Activated T-cell treated with anti-CD3 and anti-CD28 coated beads for 1 hour (primary cell): ENCODE results near the gene SND1.

ENCODE experiments used
- DNase-seq: peaks from one replicate; pipeline ENCODE4 v3.0.0-alpha.2; 2020; ENCODE audit warnings: low read depth

SND1 gene

DNA sequence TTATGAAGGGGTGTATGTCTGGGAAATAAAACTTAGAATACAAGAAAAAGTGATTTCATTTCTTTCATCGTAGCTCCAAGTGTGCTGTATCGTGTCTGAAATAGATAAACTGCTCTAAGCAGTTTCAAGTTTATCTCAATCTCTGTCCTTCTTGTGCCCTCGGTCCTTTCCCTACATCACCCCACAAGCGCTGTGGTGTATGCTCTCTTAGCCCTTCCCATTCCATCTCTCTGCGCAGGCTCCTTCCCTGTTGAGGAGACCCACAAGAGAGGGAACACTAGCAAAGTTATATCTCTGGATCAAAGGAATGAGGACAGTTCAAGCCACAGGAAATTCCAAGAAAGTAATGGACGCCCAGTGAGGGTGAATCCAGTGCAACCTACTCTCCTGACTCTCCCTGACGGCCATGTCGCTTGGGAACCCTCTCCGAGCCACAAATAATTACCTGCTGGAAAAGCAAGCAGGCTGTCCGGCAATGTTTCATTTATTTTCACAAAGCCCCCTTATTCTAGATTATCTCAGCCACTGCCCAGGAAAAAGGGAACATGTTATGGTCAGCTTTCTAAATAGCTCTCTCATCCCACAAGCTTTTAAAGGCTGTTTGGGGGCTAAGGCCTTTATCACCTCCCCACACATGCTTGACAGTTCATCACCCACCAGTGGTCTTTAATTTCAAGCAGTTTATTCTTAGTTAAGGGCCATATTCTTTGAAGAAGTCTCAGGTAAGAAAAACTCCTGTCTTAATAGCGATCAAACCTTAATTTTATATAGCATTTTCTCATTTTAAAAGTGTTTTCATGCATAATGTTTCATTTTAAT is 344.5 kb downstream of the SND1 start:
- DNase-seq = no peak

DNA sequence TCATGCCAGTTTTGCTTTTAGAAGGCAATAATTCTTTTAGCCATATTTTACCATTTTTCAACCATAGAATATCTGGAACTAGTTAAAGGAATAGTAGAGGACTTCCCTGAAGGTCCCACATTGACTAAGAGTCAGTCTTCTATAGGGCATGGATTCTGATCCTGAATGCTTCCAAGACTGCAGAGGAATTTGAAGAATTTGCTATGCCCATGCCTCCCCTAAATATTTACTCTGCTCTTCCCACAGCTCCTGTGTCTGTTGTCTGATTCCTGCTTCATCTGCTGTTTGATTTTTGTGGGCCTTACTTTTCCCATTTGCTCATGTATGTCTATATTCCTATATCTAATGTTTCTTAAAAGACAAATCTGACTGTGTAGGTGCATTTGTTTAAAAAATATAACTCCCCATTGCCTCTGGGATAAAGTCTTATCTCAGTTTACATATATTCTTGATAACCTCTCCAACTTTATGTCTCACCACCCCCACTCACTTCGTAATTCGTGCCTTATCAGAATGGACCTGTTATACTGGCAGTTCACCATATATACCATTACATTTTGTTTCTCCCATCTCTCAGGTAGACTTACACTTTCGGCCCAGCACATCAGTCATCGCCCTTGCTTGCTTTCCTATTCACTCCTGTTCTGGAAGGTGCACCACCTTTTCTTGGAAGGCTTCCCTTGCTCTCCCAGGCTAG is 345.4 kb downstream of the SND1 start:
- DNase-seq = no peak

DNA sequence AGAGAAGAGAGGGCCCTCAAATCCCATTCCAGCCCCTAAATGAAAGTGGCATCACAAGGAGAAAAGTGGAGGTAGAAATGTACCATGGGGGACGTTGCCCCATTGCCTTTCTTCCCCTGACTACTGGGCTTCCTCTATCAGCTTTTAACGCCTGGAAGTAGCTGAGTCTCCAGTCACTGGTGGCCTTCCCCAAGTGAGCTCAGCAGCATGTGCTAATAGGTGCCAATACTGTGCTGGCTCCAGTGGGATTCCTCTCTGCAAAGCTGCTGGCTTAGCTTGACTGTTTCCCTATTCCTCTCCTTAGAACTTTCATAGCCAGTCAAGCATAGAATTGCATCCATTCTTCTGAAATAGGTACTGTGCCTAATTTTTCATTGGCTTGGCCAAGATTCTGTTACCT is 346.7 kb downstream of the SND1 start:
- DNase-seq = no peak

DNA sequence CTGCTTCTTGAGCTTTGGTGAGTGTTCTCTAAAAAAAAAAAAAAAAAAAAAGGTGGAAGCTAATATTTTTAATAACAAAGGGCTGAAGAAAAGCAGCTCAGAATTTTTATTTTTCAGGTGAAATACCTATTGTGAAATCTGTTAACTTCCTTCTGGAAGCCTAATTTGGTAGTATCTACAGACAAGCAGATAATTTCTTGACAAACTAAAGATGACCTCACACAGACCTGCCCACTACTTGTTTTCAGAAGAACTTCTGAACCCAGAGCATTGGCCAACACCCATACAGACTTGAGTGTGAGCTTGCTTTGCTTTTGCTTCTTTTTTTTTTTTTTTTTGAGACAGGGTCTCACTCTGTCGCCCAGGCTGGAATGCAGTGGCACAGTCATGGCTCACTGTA is 348.1 kb downstream of the SND1 start:
- no peak for DNase-seq

DNA sequence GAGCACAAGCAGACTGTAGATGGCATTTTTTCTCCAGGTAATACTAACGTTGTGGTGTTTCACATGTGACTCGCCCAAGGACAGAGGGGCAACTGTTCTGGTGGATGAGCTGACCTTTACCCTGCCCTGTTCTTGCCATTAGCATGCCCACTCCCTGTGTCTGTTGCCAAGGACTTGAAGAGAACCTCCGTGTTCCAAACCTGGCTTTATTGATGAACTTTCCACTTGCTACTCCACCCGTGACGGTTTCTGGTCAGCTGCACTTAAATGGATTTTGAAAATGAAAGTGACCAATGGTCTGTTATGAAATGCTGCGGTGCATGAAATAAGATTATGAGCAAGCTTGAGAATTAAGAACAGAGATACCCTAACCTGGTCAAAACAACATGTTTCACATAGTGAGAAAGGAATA is 348.9 kb downstream of the SND1 start:
- DNase-seq = no peak

DNA sequence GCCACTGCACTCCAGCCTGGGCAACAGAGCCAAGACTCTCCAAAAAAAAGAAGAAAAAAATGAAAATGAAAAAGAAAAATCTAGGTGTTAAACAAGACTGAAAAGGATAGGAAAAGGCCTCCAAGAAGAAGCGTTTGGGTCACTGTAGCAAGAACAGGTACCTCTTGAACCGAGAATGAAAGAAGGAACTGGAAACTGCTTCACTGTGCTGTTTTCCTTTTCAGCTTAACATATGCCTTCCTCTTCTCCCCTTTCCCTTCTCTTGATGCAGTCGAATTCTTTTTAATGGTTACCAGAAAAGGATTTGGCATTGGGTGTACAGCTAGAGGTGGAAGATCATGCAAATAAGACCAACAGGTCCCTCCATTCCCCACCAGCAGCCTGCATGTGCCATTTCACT is 351.2 kb downstream of the SND1 start:
- no peak for DNase-seq

DNA sequence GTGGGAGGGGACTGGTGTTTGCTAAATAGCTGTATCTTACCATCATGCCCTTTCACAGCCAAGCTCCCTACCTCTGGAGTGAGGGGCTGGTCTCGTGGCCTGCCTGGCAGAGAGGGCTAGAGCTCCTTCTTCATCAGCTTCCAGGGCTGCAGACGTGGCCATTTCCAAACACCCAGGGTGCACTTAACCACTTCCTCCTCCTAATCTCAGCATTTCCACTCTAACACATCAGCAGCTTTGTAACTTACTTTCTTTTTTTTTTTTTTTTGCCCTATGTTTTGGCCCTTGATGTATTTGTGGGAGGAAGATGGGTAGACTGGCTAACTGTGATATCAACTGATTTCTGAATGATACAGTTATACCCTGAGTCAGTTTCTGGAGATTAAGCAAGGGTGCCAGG is 351.8 kb downstream of the SND1 start:
- DNase-seq = no peak

DNA sequence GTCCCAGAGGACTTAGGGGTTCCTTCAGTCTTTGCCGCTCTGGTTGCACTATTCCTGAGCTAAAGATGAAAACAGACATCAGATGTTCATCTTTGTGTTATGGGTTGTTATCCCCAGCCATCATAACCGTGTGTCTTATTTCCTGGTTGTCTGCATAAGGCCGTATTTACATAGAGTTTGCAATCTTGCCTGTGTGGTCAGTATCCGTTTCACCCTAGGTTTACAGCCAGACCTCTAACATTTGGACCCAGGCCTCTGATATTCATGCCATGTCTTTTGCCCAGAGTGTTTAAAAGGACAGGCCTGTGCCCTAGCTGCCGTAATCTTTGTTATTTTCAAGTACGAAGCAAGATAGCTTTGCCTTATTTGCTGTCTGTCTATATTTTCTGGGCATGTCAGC is 352.6 kb downstream of the SND1 start:
- DNase-seq = no peak

DNA sequence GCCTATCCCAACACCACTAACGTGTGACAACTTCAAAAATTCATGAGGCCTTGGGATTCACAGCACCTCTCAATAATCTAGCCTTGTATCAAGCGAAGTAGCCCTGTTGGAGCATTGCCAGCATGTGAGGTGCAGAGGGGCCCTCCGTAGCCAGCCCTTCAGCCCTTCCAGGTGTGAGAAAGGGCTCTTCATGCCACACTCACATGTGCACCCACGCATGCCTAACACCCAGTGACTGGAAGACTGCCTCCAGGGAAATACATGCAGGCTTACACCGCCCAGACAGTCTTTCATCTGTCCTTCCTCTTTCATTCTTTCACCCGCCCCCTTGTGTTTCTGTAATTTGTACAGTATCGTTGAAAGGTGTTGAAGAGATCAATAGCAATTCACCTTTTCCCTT is 353.1 kb downstream of the SND1 start:
- no peak for DNase-seq

DNA sequence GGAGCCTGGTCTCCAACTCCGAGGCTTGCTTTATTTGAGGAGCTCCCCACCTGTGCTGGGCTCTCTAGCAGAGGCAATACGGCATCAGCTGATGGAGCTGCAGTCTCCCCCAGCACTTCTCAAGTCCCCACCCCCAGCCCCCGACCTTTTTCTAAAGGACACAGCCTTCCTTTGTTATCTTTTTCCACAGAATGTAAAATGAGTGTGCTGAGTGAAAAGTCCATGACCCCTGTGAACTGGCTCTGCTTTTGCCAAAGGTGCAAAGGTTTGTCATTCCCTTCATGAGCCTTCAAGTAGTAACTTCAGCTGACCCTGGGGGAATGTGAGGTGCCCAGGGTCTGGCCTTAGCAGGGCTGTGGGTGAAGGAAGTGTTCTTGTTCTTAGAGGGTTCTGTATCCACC is 353.8 kb downstream of the SND1 start:
- no peak for DNase-seq

DNA sequence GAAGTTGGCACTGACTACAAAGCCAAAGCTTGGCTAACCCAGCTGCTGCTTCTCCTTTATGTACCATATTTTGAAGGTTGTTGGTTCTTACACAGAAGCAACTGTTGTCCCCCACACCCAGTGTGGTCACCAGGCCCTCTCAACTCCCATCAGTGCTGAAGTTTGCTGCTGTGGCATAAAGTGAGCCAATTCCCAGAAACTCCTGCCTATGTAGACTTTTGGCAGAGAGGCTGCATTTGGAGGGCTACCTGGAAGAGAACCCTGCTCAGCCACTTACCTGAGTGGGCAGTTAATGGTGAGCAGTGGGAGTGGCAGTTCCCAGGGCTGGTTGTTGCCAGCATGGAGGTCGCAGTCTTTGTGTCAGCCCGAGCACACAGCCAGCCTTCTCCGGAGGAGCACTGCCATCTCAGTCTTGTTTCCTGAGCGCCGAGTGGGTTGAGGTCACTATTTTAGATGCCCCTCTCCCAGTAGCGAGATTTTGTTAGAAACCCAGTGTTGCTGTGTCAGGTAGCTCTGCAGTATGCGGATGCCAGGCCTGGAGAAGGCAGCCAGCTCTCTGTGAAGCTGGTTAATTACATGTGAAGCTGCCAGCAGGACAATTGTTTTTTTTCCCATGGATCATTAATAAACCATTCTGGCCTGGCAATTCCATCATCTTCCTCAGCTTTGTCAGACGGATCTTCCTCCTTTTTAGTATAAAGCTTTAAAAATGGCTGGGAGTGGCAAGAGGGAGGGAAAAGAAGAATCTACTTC is 354.7 kb downstream of the SND1 start:
- no peak for DNase-seq

DNA sequence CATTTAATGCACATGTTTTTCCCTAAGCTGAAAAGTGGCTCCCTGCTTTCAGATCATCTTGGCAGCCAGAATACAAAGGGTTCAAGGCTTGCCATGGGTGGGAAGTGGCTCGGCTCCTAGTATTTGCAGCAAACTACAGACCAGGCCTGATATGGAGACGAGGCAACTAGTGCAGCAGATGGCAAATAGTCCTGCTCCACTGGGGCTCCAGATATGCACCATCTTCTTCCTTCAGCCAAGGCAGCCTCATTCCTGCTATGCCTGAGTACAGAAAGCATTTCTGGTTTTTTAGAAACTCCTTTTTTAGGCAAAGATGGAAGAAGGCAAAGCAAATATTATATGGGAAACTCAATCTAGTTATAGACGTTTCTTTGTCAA is 355.3 kb downstream of the SND1 start:
- DNase-seq = no peak

DNA sequence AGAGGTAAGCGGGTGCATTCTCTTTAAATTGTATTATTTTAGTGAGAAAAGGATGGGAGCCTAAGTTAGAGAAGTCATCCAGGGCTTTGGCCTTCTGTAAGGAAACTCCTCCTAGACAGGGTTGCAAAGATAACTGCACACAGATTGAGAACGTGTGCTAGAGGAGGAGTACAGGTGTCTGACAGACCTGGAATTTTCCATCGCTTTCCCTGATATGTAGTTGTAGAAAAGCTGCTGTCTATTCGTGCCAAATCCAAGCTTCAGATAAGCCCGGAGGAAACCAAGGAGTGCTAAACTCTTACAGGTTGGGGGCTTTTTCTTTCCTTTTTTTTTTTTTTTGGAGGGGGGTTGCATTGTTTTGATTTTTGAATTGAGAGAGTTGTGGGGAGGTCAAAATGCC is 356.1 kb downstream of the SND1 start:
- no peak for DNase-seq

DNA sequence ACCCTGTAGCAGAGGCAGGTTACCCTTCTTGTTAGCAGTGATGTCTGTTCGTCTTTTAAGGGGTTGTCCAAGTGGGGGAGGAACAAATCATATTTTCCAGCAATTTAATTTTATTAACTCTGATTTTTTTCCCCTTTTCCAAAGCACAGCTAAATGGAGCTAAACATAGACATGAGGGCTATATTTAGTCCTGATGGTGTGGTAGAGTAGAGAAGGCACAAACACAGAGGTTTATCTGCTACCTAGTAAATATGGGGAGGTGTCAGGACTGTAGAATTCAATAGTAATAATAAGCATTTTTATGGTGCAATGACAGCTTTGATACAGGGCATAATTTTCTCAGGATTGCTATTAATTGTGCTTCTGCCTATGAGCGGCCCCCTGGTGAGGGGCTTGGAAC is 356.8 kb downstream of the SND1 start:
- DNase-seq = no peak

DNA sequence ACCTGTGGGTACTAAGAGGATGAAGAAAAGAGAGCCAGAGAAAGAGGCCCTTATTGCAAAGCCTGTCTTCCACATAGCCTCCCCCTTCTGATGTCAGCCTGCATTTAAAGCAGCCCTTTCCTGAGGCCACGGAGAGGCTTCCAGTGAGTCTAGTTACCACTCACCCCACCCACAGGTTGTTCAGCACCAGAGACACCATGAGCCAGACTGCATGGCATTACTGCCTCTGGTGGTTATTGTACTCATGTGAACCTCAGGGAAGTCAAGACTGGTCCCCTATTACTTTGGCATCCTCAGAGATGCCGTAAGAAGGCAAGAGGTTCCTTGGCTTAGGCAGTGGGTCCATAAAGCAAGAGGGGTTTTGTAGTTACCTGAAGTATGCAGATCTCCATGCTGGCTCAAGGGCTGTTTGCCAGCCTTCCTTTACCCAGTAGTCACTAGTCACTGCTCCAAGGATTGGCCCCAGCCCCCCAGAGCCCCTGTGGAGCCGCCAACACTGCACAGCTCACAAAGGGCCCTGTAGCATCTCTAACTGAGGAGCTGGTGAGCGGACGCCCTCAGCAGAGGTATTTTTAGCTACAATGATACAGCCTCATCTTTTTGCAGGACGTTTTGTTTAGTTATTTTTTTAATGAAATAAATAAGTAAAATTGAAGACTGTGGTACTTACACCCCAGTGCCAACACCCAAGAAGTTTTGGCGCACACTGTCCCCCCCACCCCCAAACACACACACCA is 358.6 kb downstream of the SND1 start:
- DNase-seq = no peak

DNA sequence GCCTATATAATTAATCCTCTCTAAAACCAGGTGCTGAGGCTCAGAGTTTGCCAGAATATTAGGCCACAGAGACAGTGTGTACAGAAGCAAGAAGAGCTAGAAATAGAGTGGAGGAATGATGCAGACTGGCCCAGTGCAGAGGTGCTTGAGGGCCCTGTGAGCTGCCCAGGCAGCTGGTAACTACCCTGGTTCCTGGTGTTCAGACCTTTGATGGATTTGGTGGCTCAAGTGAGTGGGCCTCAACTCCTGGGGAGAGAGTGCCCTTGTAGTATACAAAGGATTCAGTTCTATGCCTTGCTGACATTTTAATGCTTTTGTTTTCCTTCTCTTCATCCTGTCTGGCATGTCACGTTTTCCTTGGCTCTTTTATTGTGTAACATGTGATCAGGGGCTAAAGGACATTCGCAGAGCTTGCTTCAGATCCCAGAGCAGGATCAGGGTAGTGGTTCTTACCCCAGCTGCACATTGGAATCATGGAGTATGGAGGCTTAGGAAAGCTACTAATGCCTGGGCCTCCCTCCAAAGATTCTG is 359.2 kb downstream of the SND1 start:
- DNase-seq = no peak

DNA sequence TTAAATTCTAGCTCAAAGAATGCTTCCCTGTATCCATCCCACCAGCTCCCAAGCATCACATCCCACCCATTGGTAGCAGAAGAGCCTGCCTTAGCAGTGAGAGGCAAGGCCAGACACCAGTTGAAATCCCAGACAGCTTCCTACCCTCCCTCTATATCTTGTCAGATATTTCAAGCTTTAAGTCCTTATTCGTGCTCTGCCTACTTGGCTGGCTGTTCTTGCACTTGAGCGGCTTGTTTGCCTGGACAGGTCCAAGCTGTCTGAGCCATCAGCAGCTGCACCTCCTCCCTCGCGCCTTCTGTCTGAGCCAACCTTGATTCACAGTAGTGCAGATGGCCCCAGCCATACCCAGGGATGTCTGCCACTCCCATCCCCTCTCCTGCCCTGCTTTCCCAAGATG is 362.8 kb downstream of the SND1 start:
- DNase-seq = no peak

DNA sequence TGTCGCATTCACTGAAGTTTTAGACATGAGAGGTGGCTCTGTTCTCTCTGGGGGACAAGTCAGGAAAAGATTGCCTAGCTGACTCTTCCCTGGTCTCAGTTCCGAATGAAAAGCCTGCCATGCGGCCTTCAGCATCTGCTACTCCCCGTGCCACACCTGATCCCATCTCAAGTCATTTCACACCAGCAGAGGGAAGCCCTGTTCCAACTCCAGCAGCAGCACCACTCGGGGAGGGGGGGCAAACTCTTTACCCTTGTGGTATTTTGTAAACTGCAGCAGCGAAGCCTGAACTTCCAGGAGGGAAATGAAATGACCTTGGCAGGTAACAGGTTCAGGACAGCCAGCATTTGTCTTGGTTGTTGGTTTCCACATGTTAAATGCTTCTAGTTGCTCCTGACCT is 365.5 kb downstream of the SND1 start:
- no peak for DNase-seq

DNA sequence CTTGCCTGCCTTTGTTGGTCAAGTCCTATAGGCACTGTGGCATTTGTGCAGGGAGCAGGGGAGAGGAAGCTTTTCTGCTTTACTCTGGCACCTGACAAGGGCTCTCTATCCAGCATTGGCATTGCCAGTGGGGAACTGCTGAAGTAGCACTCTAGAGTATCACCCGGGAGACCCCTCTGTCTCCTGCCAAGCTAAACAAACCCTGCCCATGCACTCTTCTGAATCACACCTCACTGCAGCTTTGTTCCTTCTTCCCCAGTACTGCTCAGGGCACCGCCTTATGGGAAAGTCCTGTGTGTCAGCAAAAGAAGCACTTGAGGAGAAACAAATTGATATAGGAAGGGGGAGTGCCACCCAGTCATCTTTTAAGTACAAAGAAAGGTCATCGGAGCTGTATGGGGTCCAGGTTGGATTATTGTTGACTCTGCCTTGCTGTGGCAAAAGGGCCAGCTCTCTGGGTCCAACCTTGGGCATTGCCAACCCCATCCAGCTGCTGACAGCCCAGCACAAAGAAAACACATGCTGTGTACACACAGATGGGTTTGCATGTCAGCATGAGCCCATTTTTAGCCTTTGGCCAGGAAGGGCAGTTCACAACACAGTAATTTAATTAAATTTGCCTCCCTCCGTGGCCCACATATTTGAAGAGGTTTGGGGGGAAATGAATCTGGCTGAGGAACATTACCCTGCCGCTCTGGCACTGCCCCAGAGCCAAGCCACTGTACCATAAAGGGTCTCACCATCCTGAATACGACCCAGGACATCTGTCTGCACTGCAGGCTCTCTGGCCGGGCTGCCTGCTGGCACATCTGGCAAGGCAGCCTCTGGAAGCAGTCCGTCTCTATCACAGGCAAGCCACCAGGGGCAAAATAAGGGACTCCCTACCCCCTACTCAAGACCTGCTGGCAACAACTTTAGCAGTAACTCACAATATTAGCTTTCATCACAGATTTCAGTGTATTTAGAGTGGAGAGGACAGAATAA is 366.2 kb downstream of the SND1 start:
- DNase-seq = no peak

DNA sequence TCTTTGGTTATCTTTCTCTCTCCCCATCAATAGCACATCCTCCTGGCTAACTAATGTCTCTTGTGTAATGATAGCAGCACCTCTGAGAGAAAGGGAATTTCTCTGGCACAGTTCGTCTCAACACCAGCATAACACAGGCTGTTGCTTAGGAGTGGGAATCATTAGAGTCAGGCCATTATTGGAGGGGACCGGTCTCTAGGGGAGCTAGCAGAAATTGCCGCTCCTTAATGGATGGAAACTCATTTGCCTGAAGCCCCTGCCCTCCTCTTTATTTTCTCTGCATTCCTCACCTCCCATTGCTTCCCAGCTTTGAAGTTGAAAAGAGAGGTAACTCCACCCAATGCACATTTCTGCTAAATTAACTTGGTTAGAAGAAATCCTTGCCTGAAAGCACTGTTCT is 367.3 kb downstream of the SND1 start:
- no peak for DNase-seq

DNA sequence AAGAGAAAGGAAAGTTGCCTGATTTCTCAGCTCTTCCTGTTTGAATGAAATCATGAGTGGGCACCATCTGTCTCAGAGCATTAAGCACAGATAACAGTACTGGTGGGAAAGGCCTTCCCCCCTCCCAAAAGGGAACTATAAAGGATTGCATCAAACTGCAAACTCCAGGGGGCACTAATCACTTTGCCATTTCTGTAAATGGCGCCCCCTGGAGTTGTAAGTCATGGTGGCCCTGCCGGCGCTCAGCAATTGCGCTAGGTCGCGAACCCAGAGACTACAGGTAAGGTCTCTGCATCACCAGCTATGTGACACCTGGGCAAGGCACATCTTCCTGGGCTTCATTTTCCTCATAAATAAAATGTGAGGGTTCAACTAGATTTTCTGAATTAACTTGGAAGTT is 368.2 kb downstream of the SND1 start:
- DNase-seq = no peak
